ENCODE measurements around the gene RPRML.
A peak's percentile ranks its signal among the peaks of the same experiment; 100 is the strongest.
"Not testable (repeated sequence)": the region's sequence is repeated elsewhere in the genome, so short reads cannot be mapped to it uniquely, and the experiment has no call there.

RPRML gene

DNA sequence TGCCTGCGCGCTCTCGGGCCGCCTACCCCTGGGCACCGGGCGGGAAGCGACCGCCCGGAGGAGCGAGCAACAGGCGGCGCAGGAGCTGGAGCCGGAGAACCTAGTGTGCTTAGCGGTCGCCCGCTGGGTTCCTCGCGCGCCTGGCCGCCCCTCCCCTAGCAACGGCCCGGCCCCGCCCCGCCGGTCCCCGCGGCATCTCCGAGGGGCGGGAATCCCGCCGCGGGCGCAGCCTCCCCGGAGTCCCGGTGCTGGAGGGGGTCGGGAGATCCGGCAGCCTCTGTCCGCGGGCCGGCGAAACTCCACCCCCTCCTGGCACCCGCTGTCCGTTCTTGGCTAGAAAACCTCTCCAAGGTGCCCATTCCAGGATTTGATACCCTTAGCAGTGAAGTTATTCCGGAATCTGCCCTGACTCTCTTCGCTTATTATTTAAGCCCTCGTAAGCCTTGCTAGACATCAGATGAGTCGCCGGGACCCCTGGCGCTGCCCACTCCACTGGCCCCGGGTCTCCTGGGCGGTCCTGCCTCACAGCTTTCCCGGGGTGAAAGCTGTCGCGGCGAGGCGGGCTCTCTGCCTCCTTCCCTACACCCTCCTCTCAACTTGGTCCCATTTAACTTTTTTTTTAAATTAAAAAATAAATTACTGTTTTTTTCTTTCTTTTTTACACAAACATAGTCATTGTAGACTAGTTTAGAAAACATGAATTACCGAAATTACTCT is at the start of gene RPRML:
TSS of gene RPRML (minus strand) at position 107 of the 717 bp plus-strand sequence. CDS start 246 bp downstream, outside the sequence.
- no peak for DNase-seq (ENCODE audit: low read depth)

DNA sequence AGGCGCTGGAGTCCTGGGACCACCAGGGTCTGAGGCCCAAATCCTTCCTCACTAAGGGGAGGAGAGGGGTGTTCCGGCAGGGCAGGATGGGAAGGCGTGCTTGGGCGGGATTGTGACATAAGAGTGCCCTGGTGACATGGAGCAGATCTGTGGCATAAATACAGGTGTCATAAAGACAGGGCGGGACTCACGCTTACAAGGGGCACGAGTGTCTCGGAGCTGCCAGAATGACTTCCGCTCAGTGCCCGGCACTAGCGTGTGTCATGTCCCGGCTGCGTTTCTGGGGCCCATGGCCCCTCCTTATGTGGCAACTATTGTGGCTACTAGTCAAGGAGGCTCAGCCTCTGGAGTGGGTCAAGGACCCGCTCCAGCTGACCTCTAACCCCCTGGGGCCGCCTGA is 37.9 kb upstream of the RPRML start:
- not testable (repeated sequence) for DNase-seq (ENCODE audit: low read depth)

DNA sequence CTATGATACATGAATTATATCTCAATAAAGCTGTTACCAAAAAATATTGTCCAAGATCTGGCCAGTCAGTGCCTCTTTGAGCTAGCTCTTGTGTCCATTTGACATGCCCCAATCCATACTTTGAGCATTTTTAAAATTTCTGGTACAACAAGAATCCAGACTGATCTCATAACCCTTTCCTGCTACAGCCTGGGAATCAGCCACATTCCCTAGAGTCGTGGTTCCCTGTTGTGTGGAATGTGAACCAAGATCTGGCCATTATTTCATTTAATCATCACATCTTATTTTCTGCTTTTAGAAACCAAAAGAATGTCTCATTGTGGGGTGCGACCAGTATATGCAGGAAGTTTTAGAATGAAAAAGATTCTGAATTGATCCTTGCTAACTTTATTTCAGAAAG is 34.3 kb upstream of the RPRML start:
- DNase-seq (ENCODE audit: low read depth): peak; percentile 63

DNA sequence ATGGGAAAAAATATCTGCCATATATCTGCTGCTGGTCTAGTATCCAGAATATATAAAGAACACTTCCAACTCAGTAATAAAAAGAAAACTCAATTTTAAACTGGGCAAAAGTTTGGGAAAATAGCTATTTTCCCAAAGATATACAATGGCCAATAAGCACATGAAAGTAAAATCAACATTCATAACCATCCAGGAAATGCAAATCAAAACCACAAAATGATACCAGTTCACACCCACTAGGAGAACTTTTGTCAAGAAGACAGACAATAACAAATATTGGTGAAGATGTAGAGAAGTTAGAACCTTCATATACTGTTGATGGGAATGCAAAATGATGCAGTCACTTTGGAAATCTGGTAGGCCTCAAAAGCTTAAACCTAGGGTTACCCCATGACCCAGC is 33.4 kb upstream of the RPRML start:
- no peak for DNase-seq (ENCODE audit: low read depth)

DNA sequence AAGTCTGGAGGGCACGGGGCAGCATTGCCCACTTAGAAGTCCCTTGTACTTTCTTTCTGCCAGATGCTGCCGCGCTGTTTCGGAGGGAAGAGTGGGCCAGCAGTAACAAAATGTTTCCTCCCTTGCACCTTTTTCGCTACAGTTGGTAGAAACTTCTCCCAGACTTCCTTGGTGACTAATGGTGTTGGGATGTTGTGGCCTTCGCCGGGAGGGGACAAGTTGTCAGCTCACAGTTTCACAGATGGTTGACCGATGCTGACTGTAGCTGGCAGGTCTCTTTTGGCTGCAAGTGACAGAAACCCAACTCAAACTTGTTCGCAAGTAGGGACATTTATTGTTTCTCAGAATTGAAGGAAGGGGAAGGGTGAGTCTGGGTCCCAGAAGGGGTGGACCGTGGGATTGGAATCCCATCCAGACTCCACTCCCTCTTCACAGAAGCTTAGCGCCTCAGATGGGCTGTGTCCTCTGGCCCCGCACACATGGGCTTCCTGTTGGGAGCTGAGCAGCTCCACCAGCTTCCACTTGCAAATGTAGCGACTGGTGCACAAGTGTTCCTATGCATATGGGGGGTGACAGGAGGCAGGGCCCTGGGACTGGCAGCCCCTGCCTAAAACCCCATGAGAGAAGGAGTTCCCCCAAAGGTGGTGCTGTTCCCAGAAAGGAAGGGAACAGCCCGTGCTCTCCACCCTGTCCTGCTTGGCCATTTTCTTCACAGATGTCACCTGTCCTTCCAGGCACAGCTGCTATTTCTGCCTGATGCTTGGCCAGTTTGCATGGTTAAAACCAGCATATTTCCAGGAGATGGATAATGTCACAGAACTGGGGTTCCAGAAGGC is 30.9 kb upstream of the RPRML start:
- no peak for DNase-seq (ENCODE audit: low read depth)

DNA sequence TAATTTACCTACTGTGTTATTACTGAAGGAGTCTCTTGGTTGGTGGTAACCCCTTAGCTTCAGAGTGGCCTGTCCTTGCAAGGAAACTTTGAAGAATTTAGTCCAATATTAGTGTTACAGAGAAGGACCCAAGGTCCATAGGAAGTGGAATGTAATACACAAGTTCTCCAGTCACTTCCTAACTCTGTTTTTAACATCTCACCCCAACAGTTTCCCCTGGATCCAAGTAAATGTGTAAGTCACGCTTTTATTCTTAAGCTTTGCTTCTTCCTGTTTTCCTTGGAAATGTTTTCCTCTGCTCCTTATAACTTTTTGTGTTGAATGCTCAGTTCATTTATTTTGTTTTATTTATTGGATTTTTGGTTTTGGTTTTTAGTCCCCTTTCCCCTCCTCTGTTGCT is 25.9 kb upstream of the RPRML start:
- no peak for DNase-seq (ENCODE audit: low read depth)

DNA sequence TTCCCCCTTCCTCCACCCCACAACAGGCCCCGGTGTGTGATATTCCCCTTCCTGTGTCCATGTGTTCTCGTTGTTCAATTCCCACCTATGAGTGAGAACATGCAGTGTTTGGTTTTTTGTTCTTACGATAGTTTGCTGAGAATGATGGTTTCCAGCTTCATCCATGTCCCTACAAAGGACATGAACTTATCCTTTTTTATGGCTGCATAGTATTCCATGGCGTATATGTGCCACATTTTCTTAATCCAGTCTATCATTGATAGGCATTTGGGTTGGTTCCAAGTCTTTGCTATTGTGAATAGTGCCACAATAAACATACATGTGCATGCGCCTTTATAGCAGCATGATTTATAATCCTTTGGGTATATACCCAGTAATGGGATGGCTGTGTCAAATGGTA is 24.8 kb upstream of the RPRML start:
- not testable (repeated sequence) for DNase-seq (ENCODE audit: low read depth)

DNA sequence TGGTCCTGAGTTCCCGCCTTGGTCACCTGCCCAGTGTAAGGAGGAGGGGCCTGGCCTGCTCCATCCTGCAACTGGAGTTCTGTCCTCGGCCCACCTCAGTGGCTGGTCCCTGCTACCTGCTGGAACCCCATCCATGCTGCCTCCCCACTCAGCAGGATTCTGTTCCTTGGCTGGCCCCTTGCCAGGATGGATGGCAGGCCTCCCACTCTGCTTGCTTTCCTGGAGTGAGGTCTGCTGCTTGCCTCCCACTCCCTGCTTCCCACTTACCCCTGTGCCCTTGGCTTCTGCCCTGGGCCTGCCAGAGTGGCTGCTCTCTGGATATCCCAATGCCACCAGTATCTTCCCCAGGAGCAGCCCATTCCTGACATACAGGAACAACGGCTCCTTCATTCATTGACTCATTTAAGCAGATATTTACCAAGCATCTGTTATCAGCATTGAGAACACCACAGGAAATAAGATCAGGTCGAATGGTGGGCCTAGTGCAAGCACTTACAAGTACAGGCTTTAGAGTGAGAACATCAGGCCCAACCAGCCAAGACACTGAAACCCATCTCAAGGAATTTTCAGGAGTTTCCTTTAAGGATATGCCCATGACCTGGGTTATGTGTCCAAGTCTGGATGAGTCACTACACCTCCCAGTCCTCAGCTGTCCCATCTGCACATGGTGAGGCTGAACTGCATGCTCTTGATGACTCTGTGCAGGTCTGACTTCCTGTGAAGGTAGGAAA is 17.0 kb upstream of the RPRML start:
- DNase-seq (ENCODE audit: low read depth): peak; percentile 7

DNA sequence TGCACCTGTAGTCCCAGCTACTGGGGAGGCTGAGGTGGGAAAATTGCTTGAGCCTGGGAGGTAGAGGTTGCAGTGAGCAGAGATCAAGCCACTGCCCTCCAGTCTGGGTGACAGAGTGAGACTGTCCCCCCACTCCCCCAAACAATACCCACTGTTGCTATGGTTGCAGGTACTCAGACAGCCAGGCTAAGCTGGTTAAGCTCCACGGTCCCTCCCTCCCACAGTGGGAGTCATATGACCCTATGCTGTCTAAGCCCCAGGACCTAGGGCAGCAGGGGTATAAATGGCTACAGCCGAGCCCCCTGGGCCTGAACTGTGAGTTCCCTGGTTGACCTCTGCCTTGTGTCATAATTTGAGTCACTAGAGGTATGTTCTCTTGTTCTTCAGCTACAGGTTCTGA is 15.9 kb upstream of the RPRML start:
- no peak for DNase-seq (ENCODE audit: low read depth)

DNA sequence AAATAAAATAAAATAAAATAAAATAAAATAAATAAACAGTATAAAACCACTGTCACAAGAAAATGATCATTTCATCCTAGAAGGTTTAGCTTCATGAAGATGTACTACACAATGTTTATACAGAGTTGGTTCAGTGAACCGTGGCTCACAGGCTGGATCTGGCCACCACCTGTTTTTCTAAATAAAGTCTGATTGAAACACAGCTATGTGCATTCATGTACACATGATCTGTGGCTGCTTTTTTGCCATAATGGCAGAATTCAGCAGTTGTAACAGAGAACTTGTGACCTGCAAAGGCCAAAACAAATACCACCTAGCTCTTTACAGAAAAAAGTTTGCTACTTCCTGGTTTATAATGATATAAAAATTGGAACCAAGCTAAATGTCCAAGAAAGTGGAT is 12.6 kb upstream of the RPRML start:
- no peak for DNase-seq (ENCODE audit: low read depth)

DNA sequence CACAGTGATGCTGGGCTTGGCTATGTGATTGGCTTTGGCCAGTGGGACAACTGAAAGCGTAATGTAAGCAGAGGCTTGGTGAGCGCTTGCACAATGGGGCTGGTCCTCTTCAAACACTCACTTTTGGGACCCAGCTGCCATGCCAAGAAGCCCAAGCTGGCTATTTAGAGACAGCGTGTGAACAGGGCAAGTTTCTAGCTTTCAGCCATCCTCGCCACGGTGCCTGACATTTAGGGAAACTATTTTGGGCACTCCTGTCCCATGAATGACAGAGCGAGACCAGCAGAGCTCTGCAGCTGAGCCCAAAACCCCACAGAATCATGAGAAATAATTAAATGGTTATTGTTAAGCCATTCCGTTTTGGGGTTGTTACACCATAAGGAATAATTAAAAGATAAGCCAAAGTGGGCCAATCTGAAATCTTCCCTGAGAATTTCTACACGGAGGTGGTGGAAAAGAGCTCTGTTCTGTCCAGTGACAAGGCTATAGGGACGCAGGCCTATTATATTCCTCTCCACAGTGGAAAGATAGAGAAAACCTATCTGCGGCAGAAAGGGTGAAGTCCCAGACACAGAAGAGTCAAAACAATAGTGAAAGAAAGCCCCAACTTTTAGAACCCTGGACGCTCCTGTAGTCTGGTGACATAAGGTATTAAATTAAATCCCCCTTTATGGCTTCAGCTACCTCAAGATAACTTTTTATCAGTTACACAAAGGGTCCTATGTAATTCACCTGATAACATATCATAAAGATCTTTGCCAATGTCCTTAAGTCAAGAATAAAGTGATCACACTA is 10.8 kb upstream of the RPRML start:
- no peak for DNase-seq (ENCODE audit: low read depth)

DNA sequence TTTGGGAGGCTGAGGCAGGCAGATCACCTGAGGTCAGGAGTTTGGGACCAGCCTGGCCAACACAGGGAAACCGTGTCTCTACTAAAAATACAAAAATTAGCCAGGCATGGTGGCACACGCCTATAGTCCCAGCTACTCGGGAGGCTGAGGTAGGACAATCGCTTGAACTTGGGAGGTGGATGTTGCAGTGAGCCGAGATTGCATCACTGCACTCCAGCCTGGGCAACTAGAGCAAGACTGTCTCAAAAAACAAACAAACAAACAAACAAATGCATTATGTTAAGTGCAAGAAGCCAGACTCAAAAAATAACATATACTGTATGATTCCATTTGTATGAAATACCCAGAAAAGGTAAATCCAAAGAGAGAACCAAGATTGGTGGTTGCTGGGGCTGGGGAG is 8.9 kb upstream of the RPRML start:
- not testable (repeated sequence) for DNase-seq (ENCODE audit: low read depth)

DNA sequence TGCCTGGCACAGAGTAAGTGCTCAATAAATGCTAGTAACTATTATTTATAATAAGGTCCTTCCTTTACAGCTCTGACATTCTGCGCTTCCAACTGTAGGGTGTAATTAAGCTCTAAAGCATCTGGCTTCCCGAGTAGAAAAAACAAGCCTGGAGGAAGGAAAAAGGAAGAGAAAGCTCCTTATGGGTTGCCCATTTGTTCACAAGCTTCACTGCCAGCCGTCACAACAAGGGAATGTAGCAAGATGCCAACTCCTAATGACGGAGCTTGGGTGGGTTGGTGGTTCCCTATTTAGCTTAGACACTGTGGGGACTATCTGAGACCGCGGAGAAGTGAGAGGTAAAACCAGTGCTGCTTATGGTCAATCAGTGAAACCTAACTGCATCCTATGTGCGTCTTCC is 7.3 kb upstream of the RPRML start:
- no peak for DNase-seq (ENCODE audit: low read depth)

DNA sequence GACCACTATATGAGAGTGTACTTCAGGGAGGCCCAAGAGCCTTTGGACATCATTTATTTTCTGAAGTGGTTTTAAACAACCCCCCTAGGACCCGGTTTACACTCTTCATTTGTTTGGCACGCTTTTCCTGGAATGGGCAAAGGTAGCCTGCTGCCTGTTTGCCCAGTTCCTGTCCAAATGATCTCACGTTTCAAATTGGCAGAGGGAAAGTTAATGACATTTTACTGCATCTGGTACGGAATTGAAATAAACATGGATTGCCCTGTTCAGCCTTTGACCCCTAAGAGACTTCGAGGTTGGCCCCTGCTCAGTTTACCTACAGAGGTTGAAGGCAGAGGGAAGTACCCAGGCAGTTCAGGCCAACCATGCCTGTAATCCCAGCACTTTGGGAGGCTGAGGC is 5.8 kb upstream of the RPRML start:
- no peak for DNase-seq (ENCODE audit: low read depth)

DNA sequence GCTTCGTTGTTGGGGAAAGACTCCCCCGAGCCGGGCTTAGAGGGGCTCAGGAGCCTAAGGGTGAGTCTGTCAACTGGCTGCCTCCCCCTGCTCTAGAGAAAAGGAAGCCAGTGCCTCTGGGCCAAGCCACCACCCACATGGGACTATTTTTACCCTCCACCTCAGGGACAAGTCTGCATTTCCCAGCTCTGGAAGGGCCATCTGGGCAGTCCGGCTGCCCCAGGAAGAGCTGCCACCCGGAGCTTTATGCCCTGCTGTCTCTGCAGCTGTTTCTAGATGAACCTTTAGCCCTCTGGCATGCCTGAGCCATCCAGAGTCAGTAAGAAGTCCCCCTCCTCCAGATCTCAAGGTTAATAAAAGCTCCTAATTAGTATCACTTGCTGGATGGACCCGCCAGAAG is 5.3 kb upstream of the RPRML start:
- no peak for DNase-seq (ENCODE audit: low read depth)

DNA sequence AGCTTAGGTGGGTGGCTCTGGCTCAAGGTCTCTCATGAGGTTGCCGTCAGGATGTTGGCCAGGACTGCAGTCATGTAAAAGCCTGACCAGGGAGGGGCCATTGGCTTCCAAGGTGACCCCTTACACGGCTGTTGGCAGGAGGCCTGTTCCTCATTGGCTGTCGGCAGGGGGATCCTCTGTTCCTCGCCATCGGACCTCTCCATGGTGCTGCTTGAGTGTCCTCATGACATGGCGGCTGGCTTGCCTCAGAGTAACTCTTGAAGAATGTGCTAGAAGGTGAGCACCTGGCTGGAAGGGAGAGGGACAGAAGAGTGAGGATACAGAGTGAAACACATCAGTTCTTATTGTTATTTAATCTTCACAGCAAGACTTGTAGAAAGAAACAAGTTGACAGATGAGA is 4.7 kb upstream of the RPRML start:
- DNase-seq (ENCODE audit: low read depth): no peak

DNA sequence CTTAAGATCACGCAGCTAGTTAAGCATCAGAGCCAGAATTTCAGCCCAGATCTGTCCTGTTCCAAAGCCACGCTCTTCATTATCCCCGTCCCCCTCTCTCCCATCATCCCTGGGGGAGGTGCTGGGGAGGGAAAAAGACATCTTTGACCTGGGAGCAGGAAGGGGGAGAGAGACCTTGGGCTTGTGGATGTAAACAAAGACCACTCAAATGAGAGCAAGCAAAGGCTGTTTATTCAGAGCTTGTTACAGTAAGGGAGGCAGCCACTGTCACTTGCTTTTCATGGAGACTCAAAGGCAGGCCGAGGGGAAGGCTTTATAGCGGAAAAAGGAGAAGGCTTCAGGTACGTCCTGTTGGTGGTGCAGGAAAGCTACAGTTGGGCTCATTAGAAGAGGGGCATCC is 3.5 kb upstream of the RPRML start:
- no peak for DNase-seq (ENCODE audit: low read depth)

DNA sequence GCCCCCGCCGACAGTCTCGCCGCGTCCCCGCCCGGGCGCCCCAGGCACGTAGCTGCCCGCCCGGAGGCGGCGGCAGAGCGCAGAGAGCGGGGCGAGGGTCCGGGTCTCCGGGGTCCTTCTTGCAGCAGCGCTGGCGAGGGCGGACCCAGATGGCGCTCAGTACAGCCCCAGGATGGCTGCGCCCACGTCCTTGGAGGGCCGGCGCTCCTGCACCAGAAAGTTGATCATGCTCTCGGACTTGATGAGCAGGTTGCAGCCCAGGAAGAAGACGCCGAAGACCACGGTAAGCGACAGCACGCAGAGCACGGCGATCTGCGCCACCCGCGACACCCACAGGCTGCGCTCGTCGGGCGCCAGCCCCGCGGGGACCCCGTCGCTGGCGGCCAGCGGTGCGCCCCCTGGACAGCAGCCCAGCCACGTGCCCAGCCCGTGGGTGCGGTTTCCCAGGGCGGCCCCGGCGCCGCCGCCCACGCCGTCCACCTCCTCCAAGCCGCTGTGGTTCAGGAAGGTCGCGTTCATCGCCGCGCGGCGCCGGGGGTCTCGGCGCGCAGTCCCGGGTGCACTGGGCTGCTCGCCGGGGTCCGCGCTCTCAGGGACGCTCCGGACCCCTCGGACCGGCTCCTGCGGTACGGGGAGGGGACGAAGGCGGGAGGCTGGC is 435 bp downstream of the RPRML start:
- DNase-seq (ENCODE audit: low read depth): no peak

DNA sequence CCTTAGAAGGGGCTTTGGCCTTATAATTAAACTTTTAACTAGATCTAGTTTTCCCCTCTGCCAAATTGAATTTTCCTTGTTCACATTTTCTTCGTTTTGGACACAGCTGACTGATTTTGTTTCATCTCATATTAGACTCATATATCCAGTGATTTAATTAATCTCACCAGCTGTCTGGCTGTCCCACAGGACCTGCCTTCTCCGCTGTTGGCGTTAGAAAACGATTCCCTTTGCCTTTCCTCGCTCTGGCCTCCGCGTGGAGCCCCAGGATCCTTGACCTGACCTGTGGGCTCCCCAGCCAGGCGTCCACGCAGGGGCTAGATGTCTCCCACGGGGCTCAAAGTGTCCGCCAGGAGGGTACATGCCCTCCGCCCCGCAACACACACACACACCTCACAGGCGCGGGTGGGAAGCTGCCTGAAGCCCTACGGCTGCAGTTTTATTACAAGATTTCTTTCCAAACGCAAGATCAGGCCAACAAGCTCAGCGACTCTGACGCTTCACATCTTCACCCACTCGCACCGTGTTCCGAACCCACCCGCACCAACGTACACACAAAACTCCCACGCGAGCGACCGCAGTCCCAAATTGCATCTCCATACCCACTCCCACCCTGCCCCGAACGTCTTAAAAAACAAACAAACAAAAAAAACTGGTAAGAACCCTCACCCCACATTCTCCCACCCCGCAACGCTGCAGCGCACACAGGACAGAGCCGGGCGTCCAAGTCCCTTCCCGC is 1.1 kb downstream of the RPRML start:
- no peak for DNase-seq (ENCODE audit: low read depth)

DNA sequence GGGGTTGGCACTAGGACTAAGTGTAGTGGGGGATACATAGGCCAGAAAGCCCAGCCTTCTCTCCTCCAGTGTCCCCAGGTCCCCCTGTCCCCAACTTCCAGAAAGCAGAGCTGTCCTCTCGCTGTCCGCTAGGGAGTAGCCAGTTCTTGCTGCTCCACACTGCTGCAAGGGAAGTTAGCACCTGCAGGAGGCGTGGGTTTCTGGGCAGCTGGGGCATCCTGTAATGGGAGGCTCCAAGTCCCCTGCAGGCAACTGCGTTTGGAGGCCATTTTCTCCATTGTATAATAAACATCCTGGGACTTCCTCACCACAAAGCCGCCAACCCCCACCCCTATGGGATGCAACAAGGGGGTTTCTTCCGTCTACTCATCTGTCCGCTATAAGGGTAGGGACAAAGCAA is 1.7 kb downstream of the RPRML start:
- no peak for DNase-seq (ENCODE audit: low read depth)
